Bone marrow (tissue), 2 donors: Measurements from ENCODE around the gene LRRC4C.

ENCODE experiments used
- DNase-seq, 2 donors: peaks; one replicate each; lab custom pipeline; 2025; lab: John Stamatoyannopoulos, UW

The LRRC4C gene

DNA sequence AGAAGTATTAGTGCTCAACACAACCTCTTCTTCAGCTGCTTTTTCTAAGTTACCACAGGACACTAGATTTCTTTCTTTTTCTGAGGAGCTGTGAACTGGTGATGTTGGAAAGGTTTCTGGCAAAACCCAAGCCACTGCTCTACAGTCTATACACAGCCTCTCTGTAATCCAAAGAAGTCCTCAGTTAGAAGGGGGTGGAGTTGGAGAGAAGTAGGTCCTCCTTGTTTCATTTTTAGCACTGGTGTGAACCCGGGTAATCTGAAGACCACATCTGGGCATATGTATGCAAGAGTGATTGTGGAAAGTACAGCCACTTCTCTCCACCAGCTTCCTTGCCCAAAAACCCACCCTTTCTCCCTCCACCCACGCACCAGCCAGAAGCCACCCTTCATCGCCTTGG is 1168.1 kb downstream of the LRRC4C start:
- no peak for DNase-seq

DNA sequence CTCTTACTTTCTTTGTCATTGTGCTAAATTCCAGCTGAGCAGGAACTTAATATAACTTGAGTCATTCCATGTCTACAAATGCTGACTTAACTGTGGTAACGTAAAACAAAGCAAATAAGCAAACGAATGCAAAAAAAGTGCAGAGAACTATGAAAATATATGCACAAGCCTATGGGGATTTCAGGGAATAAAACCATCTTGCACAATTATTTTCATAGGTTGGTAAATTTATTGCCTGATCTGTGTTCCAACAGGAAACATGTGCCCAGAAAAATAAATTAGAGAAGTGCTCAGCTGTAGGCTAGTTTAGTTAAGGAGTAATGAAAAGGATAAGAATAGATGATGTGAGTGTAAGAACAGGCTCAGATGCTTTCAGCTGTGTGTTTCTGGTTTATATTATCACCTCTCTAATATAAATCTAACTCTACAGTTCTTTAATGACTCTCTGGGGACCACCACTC is 1169.3 kb downstream of the LRRC4C start:
- no peak for DNase-seq

DNA sequence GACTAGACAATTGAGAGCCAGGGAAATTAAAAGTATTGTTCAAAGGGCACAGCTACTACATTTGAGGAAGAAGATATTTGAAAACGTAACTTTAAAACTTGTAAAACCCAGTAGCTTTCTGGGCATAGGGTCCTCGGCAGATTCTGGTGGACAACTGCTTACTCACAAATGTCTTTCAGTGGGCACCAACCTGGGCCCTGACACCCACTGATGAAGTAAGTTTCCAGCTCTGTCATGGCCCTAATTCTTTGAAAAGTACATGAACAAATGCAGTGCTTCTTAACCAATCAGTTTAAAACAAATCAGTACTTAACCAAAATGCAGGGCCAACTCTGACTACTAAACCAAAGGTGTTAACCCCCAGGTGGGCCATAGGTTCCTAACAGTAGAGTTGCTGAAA is 1170.1 kb downstream of the LRRC4C start:
- DNase-seq, result no peak

DNA sequence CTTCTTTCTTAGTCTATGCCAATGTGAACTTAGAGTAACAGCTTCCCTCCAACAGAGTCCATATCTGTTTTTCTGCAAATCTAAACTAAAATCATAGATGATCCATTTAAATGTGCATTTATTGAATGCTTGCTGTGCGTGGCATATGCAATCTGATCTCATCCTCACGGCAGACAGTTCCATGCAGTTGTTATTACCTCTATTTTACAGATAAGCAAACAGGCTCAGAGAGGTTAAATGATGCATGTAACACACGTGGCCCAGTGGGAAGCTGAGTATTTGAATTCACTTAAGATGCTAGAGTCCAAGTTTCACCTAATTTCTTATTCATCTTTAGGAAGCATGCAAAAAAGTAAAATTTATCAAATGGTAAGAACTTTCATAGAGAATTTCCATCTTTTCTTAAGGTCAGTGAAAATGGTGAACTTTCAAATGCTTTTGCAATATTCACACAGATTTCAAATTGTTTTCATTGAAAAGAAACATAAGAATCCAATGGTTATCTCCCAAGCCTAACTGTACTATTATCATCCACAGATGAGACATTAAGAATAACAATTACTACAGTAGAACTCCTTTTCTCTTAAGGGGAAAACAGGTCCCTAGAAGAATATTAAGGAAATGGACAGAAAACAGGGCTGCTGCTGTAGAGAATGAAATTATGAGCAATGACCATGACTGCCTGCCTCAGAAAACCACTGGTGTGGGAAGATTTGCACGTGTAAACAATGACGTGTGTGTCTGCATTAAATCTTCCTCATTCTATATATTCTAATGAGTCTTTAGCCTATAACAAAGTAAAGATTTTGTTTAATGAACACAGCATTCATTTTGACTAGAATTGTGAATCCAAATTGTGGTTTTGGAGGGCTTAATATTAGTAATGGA is 1171.3 kb downstream of the LRRC4C start:
- DNase-seq, result no peak

DNA sequence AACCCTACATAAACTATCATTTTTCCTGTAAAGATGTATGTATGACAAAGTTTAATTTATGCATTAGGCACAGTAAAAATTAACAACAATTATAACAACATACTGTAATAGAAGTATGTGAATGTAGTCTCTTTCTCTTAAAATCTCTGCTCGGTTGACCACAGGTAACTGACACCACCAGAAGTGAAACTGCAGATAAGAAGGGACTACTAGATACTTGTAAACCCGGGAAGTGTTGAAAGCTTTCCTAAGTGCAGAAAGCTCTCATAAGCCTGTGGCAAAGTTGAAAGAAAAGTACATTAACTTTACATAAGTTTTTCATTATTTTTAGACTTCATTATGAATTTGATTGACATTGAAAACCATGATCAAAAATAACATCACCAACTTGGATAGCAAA is 1173.3 kb downstream of the LRRC4C start:
- DNase-seq, result no peak

DNA sequence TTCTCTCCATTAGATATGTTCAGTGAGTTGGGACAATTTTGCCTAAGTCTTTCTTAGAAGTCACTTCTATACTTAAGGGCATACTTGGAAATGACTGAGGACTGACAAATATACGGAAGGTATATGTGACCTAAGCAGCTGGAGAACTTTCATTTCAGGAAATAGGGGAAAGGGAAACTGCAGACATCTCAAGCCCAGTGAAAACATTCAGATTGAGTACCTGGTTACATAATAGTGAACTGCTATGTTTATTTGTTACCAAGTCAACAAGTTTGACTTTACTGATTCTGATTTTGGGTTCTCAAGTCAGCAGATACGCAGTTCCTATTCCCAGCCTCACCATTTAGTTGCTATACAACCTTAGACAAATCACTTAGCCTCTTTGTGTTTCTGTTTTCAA is 1173.9 kb downstream of the LRRC4C start:
- DNase-seq, result no peak

DNA sequence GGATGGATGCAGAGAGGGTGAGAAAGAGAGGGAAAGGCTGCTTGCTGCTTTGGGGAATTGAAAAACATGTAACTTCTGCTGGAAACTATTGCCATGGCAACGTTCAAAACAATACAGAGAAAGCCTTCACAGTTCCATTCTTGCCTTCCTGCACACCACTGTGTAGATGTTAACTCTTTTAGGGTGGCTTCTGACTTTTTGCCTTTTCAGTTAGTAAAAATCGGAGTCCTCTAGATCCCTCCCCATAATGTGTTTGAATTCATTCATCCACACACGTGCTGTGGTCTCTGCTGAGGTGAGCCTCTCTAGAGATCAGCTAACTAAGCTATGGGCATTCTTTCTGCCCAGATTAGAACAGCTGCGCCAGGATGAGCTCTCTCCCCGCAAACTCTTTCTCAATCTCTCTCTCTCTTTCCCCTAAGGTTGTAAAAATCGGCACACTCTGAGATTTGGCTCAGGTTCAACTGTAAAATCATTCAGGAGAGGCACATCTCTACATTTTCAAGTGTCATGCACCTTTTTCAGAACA is 1178.3 kb downstream of the LRRC4C start:
- no peak for DNase-seq

DNA sequence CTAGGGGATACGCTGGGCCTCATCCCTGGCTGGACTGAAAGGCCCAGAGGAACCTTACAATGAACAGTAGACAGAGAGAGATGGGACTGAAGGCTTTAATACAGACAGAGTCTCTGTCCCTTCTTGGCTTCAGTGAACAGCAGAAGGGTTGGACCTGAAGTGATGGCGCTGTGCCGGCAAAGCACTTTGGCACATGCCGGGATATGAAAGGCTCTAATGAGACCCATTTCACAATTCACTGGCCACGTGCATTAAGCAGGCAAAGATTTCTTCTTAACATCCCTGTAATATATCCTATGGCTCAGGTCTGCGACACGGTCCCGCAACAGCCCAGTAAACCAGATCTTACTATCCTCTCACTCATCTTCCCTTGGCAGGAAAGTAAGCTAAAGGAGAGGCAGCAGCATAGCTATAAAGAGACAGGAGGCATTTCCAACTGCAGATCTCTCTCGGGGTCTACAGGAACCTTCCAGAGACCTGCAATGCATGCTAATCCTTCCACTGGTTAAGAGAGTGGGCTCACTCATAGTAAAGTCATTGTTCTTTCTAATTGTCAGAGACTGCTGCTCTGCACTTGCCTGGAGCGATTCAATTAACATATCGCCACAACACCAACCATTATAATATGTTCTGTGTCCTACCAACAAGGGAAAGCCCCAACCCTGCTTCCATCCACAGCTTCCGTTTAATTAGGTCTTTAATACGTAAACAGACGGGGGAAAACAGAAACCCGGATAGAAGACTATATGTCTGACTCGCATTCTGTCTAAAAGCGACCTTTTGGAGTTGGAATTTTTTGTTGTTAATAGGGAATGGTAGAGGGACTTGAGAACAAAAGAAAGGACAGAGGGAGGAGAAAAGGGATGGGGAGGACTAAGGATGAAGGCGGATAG is 1179.0 kb downstream of the LRRC4C start:
- DNase-seq, result no peak

DNA sequence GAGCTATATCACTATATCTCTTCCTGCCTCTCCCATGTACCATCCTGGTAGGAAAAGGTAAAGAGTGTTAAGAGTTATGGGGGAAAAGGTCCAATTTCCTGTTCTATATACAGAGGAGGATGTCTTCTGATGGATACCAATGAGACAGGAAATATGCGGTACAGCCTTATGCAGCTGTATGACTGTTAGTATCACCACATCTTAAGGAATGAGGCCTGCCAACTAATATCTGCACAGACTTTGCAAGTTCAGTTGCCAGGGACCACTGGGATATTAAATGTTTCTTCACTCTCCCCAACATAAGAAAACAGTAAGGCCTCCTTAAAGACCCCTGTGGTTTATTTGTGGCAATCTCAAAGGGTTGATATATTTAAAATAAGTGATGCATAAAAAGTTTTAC is 1182.5 kb downstream of the LRRC4C start:
- DNase-seq, result no peak

DNA sequence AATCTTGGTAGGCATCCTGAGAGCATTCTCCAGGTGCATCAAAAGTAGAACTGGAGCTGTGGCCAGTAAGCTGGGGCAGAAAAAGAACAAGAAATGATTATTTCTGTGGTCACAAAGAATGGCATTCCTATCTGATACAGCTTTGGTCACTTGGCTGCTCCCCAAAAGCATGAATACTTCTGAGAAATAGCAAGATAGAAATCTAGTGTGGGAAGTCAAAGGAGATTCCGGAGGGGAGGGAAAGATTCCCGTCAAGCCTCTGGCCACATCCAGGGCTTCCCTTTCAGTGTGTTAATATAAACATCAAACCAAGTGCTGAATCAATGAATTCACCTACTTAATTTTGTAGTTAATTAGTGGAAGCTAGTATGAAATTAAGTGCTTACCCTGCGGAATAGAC is 1185.4 kb downstream of the LRRC4C start:
- no peak for DNase-seq

DNA sequence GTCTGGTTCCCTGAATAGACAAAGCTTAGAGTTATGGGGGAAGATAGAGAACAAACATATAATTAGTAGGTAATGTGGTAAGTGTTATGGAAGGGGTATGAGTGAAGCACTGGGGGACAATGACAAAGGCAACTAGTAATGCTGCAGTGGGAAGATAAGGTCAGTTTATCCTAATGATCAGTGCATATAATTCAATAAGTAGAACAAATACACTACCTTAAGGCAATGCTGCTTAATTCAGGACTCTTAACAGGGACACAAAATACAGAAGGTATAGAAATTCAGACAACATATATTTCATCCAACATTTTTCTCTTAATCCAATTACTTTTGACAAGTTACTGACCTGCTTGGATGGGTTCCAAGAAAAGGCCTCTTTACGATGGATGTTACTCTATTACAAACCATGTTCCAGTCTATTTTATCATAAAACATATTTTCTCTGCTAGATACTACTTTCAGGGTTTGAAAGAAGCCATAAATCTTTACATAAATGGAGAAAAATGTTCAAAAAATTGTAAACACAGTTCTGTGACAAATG is 1186.2 kb downstream of the LRRC4C start:
- no peak for DNase-seq

DNA sequence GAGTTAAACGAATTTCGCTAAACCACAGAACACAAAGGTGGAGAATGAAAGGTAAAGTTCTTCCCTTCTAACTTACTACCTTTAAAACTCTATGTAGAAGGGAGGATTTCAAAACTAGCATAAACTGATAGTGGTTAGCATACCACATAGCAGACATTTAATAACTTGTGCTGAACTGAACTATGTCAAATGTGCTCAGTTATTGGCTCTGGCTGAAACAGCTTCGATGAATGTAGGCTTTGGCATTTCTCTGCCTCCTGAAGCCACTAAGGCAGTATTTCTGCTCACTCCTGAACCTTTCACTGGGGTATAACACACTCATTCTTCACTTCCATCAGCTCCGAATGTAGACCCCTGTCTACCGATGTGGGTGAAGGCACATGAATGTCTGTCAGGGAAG is 1188.1 kb downstream of the LRRC4C start:
- DNase-seq, result no peak

DNA sequence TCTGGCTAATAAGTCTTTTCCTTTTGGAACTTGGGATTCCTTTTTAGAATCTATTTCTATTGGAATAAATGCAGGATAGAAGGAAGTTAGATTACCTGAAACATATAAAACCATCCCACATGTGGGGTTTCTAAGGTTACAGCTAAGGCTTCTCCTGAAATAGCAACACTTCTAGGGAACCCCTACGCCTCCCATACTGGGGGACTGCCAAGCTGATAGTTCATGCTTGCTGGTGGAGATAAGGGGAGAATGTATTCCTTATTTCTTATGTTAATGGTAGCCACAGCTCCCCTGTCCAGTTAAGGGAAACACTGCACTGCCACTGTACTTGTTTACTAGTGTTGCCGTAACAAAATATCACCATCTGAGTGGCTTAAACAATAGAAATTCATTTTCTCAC is 1189.6 kb downstream of the LRRC4C start:
- DNase-seq, result no peak

DNA sequence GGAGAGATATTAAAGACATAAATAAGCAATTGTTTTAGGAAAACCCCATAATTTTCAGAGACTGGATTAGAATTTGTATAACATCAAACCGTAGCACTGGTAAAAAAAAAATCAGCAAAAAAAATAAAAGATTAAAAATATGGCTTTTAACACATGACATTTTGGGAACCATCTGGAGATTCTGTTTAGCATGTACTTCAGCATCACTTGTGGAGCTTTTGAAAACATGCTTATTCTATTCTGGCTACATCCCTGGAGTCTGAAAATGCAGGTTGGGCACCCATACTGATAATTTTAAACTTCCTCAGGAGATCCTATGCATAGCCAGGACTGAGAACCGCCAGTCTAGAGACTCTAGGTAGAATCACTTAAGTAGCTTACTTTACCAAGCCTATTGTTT is 1190.9 kb downstream of the LRRC4C start:
- no peak for DNase-seq

DNA sequence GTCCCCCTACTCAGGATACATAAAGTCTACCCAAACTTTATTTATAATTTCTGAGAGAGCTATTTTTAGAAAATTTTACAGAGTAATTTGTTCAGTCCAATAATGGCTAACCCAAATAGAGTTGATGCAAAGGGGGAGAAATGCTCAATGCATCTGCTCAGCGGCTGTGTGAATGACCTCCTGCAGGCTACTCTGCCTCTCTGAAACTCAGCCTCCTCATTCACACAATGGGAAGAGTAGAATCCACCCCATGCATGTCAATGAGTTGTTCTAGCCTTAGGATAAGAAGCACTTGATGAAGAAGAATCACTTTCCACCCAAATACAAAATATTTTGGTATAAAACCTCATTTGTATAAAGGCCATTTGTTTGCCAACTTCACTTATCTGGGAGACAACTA is 1204.0 kb downstream of the LRRC4C start:
- no peak for DNase-seq

DNA sequence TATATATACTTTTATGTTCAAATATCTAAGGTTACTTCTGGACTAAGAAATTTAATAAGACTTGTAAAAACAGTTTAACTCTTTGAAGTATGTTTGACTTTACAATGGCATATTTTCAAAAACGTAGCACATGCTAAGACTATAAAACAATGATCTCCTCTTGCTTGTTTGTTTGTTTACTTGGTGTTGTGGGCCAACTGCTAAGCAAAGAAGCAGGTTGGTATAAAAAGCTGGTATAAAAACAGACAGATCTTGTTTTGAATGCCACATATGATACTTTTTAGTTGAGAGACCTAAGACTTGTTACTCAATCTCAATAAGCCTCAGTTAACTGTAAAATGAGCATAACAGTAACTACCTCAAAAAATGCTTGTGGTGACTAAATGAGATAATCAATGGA is 1206.3 kb downstream of the LRRC4C start:
- no peak for DNase-seq

DNA sequence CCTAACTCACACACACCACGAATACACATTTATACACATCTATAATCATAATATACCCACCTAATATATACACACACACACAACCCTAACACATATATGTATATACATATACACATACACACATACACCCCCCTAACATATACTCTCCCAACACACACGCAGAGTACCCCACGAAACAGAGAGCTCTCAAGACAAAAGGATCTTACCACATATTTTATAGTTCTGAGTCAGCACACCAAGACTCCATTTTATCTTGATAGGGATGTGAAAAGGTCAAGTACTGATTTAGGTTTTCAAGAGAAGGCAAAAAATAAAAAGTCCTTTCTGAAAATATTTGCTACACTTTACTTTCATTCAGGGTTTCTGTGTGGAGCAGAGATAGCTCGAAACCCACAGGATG is 1207.2 kb downstream of the LRRC4C start:
- no peak for DNase-seq

DNA sequence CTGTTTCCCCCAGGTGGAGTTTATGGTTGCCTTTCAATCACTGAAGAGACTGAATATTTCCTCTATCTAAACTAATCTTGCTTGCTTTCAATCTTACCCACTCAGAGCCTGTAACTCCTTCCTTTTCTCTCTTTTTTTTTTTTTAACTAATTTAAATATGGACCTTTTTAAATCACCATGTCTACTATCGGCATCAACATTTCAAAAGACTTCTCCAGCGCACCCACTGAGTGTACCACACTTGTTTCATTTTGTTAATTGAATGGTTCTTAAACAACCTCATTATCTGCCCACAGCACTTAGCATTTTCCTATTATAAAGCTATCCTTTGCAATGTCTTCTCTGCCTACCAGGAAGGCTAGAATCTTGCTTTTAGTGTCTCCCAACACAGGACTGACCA is 1212.5 kb downstream of the LRRC4C start:
- no peak for DNase-seq

DNA sequence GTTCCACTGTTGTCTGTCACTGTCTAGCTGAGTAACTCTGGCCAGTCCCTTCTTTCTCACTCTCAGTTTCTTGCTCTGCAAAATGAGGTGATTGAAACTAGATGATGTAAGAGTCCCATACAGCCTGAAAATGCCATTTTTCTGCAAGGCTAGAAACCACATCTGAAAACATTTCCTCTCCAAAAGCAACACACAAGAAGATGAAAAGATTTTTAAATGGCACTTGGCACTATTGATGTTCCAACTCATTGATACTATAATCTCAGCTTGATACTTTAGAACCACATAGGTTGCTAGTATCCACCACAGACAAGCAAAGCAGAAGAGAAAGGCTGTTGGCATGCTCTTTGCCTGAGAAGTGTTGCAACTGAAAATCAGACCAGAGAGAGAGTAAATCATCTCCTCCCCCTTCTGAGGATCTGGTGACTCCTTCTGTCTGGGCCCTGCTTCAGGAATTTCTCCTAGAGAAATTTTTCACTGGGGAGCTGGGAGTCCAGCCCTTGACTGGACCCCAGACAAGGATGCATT is 1217.9 kb downstream of the LRRC4C start:
- no peak for DNase-seq

DNA sequence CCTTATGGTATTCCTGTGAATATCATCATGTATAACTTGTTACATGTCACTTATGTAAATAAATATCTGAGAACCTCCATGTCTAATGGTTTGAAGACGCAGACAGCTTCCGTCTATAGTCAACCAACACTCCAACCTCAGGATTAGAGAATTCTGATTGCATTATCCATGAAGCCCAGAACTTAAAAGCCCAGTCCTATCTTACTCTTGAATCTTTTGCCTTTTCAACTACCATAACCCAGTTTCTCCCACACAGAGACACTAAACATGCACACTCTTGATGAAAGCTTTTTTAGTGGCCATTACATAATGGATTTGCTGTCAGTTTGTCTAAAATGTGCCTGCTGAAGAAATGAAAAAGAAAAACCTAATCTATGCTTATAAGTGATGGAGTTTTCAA is 1219.2 kb downstream of the LRRC4C start:
- no peak for DNase-seq

DNA sequence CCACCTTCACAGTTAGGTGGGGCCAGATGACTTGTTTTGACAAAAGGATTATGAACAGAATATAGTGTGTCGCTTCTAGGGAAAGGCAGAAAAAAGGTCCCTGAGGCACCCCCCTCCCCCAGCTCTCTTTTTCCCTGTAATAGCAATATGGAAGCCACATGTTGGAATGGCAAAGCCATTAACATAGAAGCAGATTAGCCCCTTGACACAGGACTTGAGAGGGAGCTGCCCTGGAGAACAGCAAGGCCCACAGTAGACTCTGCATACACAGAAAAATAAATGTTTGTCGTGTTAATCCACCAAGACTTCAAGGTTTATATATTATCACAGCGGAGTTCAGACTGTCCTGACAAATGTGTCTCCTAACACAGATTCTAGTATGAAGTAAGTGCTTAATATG is 1222.9 kb downstream of the LRRC4C start:
- no peak for DNase-seq

DNA sequence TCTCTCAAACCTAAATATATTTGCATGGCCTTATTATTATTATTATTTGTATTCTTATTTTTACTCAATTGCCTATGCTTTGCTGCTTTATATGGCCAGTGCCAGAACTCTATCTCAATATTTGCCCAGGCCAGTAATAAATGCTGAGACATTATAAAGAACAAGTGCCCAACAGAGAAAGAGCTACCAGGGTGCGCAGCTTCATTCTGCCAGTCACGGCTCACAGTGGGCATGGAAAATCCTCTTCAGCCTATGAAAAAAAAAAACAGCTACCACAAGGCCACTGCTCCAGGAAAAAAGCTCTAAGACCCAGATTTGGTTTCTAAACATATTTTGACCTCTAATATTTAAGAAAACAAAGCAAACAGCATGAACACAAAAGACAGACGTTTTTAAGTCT is 1223.6 kb downstream of the LRRC4C start:
- no peak for DNase-seq
